ENCODE data around the gene CHST11.

CHST11 gene

GRCh38 chr12:104751594-104751993, 294.8 kb downstream of the CHST11 start:
- Histone ChIP-seq H3K4me3 (no peak overlapping the region), H3K36me3 (peaks cover 36% of the 10 kb centered on the region), H3K4me1 (peaks cover 67% of the 10 kb centered on the region), H4K20me1 (peaks cover 99% of the 10 kb centered on the region), H3K9ac (no peak overlapping the region), H3K9me3 (peaks cover 1% of the 10 kb centered on the region; the same call in 1 of the 2 replicates), H3K4me2 (peak overlapping the region; percentile 60), H3K27ac (no peak overlapping the region), H3K27me3 (no peaks in the 10 kb centered on the region)
- no peak for TF ChIP-seq Cebpa-rat (IDR thresholded peaks at IDR 0.05)

DNA sequence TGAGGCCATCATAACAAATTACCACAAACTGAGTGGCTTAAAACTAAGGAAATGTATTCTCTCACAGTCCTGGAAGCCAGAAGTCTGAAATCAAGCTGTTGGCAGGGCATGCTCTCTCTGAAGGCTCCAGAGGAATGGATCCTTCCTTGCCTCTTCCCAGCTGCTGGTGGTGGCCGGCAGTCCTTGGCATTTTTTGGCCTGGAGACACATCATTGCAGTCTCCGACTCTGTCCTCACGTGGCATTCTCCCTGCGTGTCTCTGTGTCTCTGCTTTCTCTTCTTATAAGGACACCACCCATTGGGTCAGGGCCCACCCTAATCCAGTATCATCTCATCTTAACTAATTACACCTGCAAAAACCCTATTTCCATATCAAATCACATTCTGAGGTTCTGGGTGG, 295.3 kb downstream of the CHST11 start:
- TF ChIP-seq Cebpa-rat (IDR thresholded peaks at IDR 0.05) = no peak

DNA sequence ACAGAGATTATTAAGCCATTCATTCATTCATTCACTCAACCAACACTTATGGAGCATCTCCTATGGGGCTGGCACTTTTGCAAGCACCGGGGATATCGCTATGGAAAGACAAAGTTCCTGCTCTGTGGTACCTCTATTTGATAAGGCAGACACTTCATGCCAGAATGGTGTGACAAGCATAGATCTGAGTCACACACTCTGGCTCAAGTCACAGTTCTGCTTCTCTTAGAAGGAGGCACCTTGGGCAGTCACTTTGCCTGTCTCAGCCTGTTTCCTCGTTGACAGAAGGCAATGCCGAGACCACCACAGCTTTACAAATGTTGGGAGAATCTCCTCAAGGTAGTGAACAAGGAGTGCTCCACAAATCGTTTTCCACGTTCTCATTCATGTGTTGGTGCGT, 296.1 kb downstream of the CHST11 start:
- Histone ChIP-seq H3K27me3 (no peaks in the 10 kb centered on the region), H3K4me2 (no peak overlapping the region), H3K9ac (no peak overlapping the region), H3K27ac (no peak overlapping the region), H3K4me3 (no peak overlapping the region), H3K36me3 (peaks cover 49% of the 10 kb centered on the region), H4K20me1 (peaks cover 99% of the 10 kb centered on the region), H3K4me1 (peaks cover 54% of the 10 kb centered on the region), H3K9me3 (peaks cover 9% of the 10 kb centered on the region; the same call in 1 of the 2 replicates)
- TF ChIP-seq Cebpa-rat (IDR thresholded peaks at IDR 0.05) = no peak

More for the DNA sequence above, 295.3 kb downstream of the CHST11 start:
- Histone ChIP-seq H4K20me1 (peaks cover 99% of the 10 kb centered on the region), H3K4me1 (peaks cover 63% of the 10 kb centered on the region), H3K27me3 (no peaks in the 10 kb centered on the region), H3K9me3 (peaks cover 5% of the 10 kb centered on the region; the same call in 1 of the 2 replicates), H3K36me3 (peaks cover 41% of the 10 kb centered on the region), H3K4me2 (no peak overlapping the region), H3K9ac (no peak overlapping the region), H3K27ac (no peak overlapping the region), H3K4me3 (no peak overlapping the region)

- H3K4me3 ChIP-seq = no peak overlapping the region
- no peak overlapping the region for H3K27ac ChIP-seq
- peaks cover 20% of the 10 kb centered on the region for H3K4me1 ChIP-seq
- H3K27me3 ChIP-seq = no peaks in the 10 kb centered on the region
- no peak overlapping the region for H3K9ac ChIP-seq
- H3K36me3 ChIP-seq = peaks cover 80% of the 10 kb centered on the region
- no peak overlapping the region for H3K4me2 ChIP-seq
- H3K9me3 ChIP-seq = peaks cover 9% of the 10 kb centered on the region; the same call in 1 of the 2 replicates
- TF ChIP-seq Cebpa-rat (IDR thresholded peaks at IDR 0.05) = no peak
- peaks cover 96% of the 10 kb centered on the region for H4K20me1 ChIP-seq
Observed at GRCh38 chr12:104756901-104757300, 300.2 kb downstream of the CHST11 start.

DNA sequence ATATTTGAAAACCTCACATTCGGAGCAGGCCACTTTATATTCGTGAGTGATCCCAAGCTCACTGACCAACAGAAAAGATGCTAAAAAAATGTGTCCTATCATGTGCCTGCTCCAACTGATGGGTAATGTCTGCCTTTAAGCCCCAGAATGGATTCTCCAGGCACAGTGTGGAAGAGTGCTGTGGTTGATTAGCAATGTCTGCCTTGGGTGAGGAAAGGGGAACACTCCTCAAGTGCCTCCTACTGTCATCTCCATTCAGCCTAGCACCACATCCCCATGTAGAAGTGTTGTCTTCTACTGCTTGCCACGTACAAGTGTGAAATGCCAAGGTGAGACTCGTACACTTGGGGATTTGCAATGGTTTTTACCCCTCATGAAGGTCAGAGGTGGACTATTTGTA, 302.0 kb downstream of the CHST11 start:
- H3K36me3 ChIP-seq = peaks cover 69% of the 10 kb centered on the region
- H3K4me3 ChIP-seq = no peak overlapping the region
- no peak overlapping the region for H3K4me2 ChIP-seq
- no peak overlapping the region for H3K9ac ChIP-seq
- H3K27ac ChIP-seq = no peak overlapping the region
- H4K20me1 ChIP-seq = peaks cover 89% of the 10 kb centered on the region
- TF ChIP-seq Cebpa-rat (IDR thresholded peaks at IDR 0.05) = no peak
- H3K9me3 ChIP-seq = peaks cover 9% of the 10 kb centered on the region; the same call in 1 of the 2 replicates
- peaks cover 16% of the 10 kb centered on the region for H3K4me1 ChIP-seq
- H3K27me3 ChIP-seq = no peaks in the 10 kb centered on the region

DNA sequence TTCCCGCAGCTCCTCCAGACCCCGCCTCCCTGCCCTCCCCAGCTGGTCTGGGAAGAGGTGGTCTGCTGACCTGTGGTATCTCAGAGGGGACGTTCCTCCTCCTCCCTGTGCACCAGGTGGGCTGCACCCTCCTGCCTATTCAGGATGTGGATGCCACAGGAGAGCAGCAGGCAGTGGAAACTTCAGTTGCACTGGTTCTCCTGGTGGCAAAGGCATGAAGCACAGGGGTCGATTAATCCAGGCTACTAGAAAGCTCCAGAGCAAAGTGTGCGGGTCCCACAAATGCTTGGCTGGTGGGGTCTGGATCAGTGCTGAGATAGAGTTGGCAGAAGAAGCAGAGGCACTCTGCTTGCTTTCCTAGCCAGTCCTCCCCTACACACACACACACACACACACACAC, 304.3 kb downstream of the CHST11 start:
- H3K4me1 ChIP-seq = peaks cover 6% of the 10 kb centered on the region; the same call in 1 of the 2 replicates
- H3K27me3 ChIP-seq = no peaks in the 10 kb centered on the region
- peaks cover 49% of the 10 kb centered on the region for H3K36me3 ChIP-seq
- H3K9ac ChIP-seq = no peak overlapping the region
- H3K4me3 ChIP-seq = no peak overlapping the region
- peaks cover 9% of the 10 kb centered on the region; the same call in 1 of the 2 replicates for H3K9me3 ChIP-seq
- H4K20me1 ChIP-seq = peaks cover 65% of the 10 kb centered on the region
- H3K27ac ChIP-seq = peak overlapping the region; percentile 19; the same call in 1 of the 2 replicates
- TF ChIP-seq Cebpa-rat (IDR thresholded peaks at IDR 0.05) = no peak
- no peak overlapping the region for H3K4me2 ChIP-seq

DNA sequence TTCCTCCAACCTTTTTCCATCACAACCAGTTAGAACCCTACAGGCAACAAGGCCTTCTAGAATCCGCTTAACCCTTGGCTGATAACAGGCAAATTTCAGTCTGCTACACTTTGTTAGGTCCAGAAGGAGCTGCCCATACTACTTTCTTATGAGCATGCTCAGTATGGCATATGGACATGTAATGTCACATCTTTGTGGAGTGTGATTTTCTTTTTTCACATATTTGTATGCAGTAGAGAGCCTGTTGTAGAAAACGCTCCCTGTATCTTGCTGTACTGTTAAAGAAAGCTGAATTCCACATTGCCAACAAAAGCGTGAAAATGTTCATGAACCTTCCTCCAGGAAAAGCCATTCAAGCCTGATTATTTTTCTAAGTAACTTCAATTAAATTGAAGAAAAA, 304.9 kb downstream of the CHST11 start:
- H3K27ac ChIP-seq = peak overlapping the region; percentile 19; the same call in 1 of the 2 replicates
- no peak overlapping the region for H3K9ac ChIP-seq
- TF ChIP-seq Cebpa-rat (IDR thresholded peaks at IDR 0.05) = no peak
- H3K4me1 ChIP-seq = peaks cover 6% of the 10 kb centered on the region; the same call in 1 of the 2 replicates
- H3K27me3 ChIP-seq = no peaks in the 10 kb centered on the region
- H3K4me2 ChIP-seq = no peak overlapping the region
- H3K36me3 ChIP-seq = peaks cover 44% of the 10 kb centered on the region
- peaks cover 60% of the 10 kb centered on the region for H4K20me1 ChIP-seq
- no peak overlapping the region for H3K4me3 ChIP-seq
- H3K9me3 ChIP-seq = peaks cover 8% of the 10 kb centered on the region; the same call in 1 of the 2 replicates

DNA sequence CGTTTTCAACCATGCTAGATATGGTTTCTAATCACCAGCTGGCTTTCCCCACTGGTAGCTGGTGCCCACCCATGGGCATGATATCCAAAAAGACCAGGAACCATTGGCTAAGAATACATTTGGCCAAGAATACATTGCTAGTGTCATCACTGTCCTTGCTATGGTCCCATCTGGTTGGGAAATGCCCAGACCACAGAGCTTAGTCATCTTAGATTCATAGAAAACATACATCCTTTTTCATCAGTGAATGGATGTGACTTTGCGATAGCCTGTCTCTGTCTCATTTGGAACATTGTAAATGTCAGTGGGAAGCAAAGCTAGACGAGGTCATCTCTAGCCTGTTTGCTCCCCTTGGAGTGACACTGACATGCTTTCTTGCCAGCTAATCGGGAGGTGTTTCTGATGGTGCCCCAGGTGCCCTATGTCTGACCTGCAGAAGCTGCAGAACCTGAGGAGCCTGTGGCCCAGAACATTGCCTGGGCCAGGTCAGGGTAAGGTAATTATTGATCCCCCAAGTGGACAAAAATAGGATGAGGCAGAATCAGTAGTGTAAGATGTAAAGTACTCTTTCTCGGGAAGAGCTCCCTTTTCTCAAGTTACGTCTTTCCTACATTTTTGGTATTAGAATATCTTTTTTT, 306.5 kb downstream of the CHST11 start:
- Histone ChIP-seq H3K27ac (no peak overlapping the region), H3K4me3 (no peak overlapping the region), H3K36me3 (peaks cover 27% of the 10 kb centered on the region), H3K9ac (no peak overlapping the region), H3K4me1 (peaks cover 6% of the 10 kb centered on the region; the same call in 1 of the 2 replicates), H4K20me1 (peaks cover 44% of the 10 kb centered on the region), H3K27me3 (no peaks in the 10 kb centered on the region), H3K4me2 (no peak overlapping the region), H3K9me3 (no peaks in the 10 kb centered on the region)
- no peak for TF ChIP-seq Cebpa-rat (IDR thresholded peaks at IDR 0.05)

DNA sequence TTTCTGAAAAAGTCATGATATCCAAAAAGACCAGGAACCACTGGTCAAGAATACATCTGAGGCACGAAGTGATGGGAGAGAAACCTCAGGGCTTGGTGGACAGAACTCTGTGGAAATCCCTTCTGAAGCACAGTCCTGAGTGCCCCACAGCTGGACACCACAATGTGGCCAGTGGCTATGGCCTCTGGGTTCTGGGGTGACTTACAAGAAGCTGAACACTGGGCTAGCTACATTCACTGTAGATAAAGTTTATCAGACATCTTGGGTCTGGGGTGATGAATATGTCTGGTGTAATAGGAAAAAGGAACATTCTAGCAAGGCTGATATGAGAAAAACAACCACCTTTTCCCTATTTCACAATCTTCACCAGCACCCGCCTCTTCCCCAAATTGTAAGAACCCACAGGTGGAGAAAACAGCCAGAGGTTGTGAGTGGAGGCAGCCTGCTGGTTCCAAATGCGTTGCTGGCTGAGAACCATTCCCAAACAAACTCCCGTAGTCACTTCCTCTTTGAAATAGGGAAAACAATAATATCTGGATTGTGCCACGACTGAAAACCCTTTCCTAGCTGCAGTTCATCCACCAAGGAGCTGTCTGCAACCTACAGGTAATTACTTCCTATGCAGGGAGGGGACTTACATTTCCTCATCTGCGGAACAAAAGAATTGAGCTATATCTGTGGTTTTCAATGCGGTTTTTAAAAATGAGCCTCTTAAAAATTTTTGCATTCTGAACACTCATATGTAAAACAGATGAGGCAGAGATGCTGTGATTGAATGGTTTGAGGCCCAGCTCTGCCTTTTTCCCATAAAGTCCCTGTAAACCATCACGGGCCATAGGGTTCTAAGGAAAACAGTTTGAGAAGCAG, 307.7 kb downstream of the CHST11 start:
- Histone ChIP-seq H3K36me3 (peaks cover 17% of the 10 kb centered on the region; the same call in 1 of the 2 replicates), H4K20me1 (peaks cover 34% of the 10 kb centered on the region), H3K27me3 (no peaks in the 10 kb centered on the region), H3K4me2 (no peak overlapping the region), H3K4me1 (peaks cover 6% of the 10 kb centered on the region; the same call in 1 of the 2 replicates), H3K27ac (no peak overlapping the region), H3K9ac (no peak overlapping the region), H3K9me3 (no peaks in the 10 kb centered on the region), H3K4me3 (no peak overlapping the region)
- no peak for TF ChIP-seq Cebpa-rat (IDR thresholded peaks at IDR 0.05)

- no peak overlapping the region for H3K9ac ChIP-seq
- no peak overlapping the region for H3K27ac ChIP-seq
- no peak overlapping the region for H3K4me3 ChIP-seq
- no peak for TF ChIP-seq Cebpa-rat (IDR thresholded peaks at IDR 0.05)
- H3K4me2 ChIP-seq = no peak overlapping the region
- H3K4me1 ChIP-seq = no peaks in the 10 kb centered on the region
- H3K36me3 ChIP-seq = no peaks in the 10 kb centered on the region
- H3K9me3 ChIP-seq = peaks cover 3% of the 10 kb centered on the region
- no peaks in the 10 kb centered on the region for H3K27me3 ChIP-seq
- H4K20me1 ChIP-seq = peaks cover 10% of the 10 kb centered on the region; the same call in 1 of the 2 replicates
Observed at GRCh38 chr12:104767261-104767660, 310.5 kb downstream of the CHST11 start.
